ENCODE data around the gene UBXN2A. TPM values are rescaled to one million over a fixed set of nuclear protein-coding genes. Genes with fewer than 3 reads are reported as not detected.

The UBXN2A gene
- total RNA-seq, 2 experiments from 2014 or later, result 11.2 to 12.4 TPM

DNA sequence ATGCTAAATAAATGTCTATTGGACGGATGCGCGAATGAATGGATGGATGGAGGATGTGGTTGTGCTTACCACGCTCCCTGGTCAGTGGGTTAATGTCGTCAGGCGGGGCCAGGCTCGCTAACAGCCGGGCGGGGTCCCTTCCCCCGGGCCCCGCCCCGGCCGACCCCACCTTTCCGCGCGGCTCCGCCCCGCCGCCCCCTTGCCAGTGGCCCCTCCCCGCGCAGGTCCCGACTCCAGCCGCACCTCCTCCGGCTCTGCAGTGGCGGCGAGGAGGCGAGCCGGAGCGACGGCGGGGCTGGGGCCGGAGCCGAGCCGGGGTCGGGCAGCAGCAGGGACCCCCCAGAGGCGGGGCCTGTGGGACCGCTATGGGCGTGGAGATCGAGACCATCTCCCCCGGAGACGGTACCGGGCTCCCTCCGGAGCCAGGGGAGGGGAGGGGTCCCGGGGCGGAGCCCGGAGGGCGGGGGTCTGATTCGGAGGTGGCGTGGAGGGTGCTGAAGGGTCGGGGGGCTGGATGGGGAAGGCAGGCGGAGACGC, 109.3 kb downstream of the UBXN2A start, which contains the start of gene FKBP1B:
TSS of gene FKBP1B (plus strand) at position 257 of the 537 bp plus-strand sequence. CDS start at position 366, 109 bp downstream.
- Mint-ChIP-seq H3K4me3 (peak within 1 kb of the TSS; percentile 79), H3K27me3 (peaks cover 2% of the 10 kb centered on the region), H3K4me1 (peaks cover 24% of the 10 kb centered on the region), H3K36me3 (peaks cover 4% of the 10 kb centered on the region), H3K27ac (no peak within 1 kb of the TSS), H3K9me3 (no peaks in the 10 kb centered on the region)
- ATAC-seq (ENCODE audit: low read depth) (peak; percentile 15), DNase-seq (peak; percentile 79)
- POLR2A ChIA-PET, result interaction anchor here (0.6 to 4.5 kb wide), 6 partner anchors 24 to 123 kb away, joined by 3 to 43 read pairs (median 3); partner anchors contain the start of genes ATAD2B, SF3B6 and TP53I3

DNA sequence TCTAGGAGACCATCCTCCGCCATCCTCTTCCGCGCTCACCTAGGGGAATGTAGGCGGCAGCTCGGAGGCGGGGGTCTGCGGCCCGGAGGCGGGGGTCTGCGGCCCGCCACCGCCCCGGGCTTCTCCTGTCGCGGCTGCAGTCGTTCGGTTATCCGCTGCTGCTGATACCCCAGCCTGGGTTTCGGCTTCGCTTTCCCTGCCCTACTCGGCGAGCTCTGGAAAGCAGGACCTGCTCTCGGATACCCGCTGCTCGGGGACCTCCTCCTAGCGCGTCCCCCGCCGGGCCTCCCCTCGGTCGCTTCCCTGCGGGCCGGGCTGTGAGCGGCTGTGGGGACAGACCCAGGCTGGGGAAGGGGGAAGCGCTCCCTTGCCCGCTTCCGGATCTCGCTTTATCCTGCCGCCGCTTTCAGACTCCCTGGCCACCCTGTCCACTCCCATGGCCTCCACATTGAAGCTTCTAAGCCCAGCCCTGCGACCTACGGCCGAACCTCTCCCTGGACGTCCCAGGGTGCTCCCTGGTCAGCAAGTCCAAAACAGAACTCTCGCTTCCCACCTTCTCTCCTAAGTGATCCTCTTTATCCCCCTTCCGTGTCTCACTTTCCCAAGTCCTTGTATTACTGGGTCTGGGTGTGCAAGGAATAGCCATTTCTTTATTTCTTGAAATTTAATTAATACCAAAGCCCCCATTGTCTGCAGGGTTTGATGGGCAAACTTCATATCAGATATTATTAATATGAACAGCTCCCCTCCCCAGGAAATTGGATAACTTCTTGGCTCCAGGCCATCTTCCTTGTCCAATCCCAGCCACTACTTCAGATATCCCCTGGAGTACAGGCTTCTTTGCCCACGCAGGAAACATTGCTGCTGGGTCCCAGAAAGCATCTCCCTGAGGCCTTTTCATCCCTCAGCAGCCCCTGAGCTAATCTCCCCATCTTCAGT, 110.0 kb downstream of the UBXN2A start:
- POLR2A ChIA-PET, result interaction anchor here (0.7 to 4.5 kb wide), 5 partner anchors 23 to 124 kb away, joined by 3 to 43 read pairs (median 4); partner anchors contain the start of genes ATAD2B, SF3B6 and TP53I3
- Mint-ChIP-seq H3K4me3 (peak overlapping the region; percentile 79), H3K36me3 (peaks cover 2% of the 10 kb centered on the region), H3K27ac (no peak overlapping the region), H3K9me3 (no peaks in the 10 kb centered on the region), H3K4me1 (peaks cover 22% of the 10 kb centered on the region), H3K27me3 (peaks cover 2% of the 10 kb centered on the region)
- ATAC-seq (ENCODE audit: low read depth) (no peak), DNase-seq (peak; percentile 51)

DNA sequence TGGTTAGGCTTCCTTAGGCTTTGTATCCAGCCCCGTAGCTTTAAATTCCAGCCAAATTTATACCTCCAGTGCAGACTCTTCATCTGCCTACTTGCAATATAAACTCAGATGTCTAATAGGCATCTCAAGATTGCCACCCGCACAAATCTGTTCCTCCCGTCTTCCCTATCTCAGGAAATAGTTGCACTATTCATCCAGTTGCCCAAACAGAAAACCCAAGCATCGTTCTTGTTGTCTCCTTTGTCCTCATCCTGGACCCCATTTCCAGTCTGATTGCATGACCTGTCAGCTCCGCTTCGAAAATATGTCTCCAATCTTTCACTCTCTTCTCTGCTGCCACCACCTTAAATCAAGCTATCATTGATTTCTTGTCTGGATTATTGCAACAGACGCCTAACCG, 111.6 kb downstream of the UBXN2A start:
- H3K4me3 Mint-ChIP-seq, result no peak overlapping the region
- no peaks in the 10 kb centered on the region for H3K9me3 Mint-ChIP-seq
- peaks cover 13% of the 10 kb centered on the region for H3K4me1 Mint-ChIP-seq
- peaks cover 4% of the 10 kb centered on the region for H3K27me3 Mint-ChIP-seq
- ATAC-seq (ENCODE audit: low read depth) (no peak), DNase-seq (no peak)
- H3K27ac Mint-ChIP-seq, result no peak overlapping the region
- POLR2A ChIA-PET, result no interaction called here
- peaks cover 2% of the 10 kb centered on the region for H3K36me3 Mint-ChIP-seq

DNA sequence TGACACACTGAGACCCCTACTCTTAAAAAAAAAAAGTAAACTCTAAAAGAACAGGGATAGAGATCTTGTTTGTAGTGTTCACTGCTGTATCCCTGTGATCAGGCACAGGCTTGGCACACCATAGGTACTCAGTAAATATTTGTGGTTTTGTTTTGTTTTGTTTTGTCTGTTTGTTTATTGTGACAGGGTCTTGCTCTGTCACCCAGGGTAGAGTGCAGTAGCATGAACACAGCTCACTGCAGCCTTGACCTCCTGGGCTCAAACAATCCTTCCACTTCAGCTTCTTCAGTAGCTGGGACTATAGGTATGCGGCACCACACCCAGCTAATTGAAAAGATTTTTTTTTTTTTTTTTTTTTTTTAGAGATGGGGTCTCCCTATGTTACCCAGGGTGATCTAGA, 112.7 kb downstream of the UBXN2A start:
- ATAC-seq (ENCODE audit: low read depth) (no peak), DNase-seq (no peak)
- H3K27ac Mint-ChIP-seq, result no peak overlapping the region
- no peaks in the 10 kb centered on the region for H3K36me3 Mint-ChIP-seq
- peaks cover 4% of the 10 kb centered on the region for H3K4me1 Mint-ChIP-seq
- H3K9me3 Mint-ChIP-seq, result no peaks in the 10 kb centered on the region
- no peak overlapping the region for H3K4me3 Mint-ChIP-seq
- H3K27me3 Mint-ChIP-seq, result peaks cover 4% of the 10 kb centered on the region
- POLR2A ChIA-PET, result interaction anchor here (1.0 kb wide), 1 partner anchor 126 kb away, joined by 3 read pairs; the partner anchor contains the start of gene ATAD2B

Other genes with a start within 250 kb of the UBXN2A start
- gene ATAD2B, start 13.3 kb upstream of the UBXN2A start, total RNA-seq, result 10 to 100 TPM; 33.2 to 34.6 TPM
- gene MFSD2B, start 69.6 kb downstream of the UBXN2A start, total RNA-seq, result not detected
- gene WDCP, start 106.9 kb downstream of the UBXN2A start, total RNA-seq, result 10 to 100 TPM; 15.6 to 19.4 TPM
- 1 to 10 TPM; 4.0 to 4.3 TPM for gene FKBP1B, start 109.3 kb downstream of the UBXN2A start, total RNA-seq
- 10 to 100 TPM; 66.5 to 71.2 TPM for gene SF3B6, start 135.9 kb downstream of the UBXN2A start, total RNA-seq
- 1 to 10 TPM; 3.6 to 3.7 TPM for gene TP53I3, start 144.4 kb downstream of the UBXN2A start, total RNA-seq
- not detected for gene PFN4, start 182.9 kb downstream of the UBXN2A start, total RNA-seq
- 10 to 100 TPM; 13.1 to 14.9 TPM for gene FAM228B, start 183.0 kb downstream of the UBXN2A start, total RNA-seq
- under 1 TPM in 1 of 2 experiments, not detected in 1; 0.51 TPM for gene FAM228A, start 234.6 kb downstream of the UBXN2A start, total RNA-seq

All from activated naive CD8-positive, alpha-beta T cell treated with anti-CD3 and anti-CD28 coated beads, Interleukin-2, amount 10 ng/mL, durations not matched to agents 7 days and 5 days (primary cell).